Jurkat, Clone E6-1 (cell line): ENCODE results near the gene ZNF462.

Experiments used
- DNase-seq: peaks from one replicate; pipeline ENCODE4 v3.0.0-alpha.2; 2011; ENCODE audit warnings: low read depth, low spot score
- H3K4me3 ChIP-seq: 2 replicates; pipeline ENCODE4 v1.5.1; 2011; ENCODE audit warnings: mild to moderate bottlenecking, low read length, control low read depth, moderate library complexity

Gene ZNF462

GRCh38 chr9:106860721-106861639, 2.0 kb upstream of the ZNF462 start:
- H3K4me3 ChIP-seq: no peak overlapping the region
- no peak for DNase-seq

GRCh38 chr9:106861640-106862109, 1.3 kb upstream of the ZNF462 start:
- no peak for DNase-seq
- H3K4me3 ChIP-seq: peak overlapping the region; percentile 85

DNA sequence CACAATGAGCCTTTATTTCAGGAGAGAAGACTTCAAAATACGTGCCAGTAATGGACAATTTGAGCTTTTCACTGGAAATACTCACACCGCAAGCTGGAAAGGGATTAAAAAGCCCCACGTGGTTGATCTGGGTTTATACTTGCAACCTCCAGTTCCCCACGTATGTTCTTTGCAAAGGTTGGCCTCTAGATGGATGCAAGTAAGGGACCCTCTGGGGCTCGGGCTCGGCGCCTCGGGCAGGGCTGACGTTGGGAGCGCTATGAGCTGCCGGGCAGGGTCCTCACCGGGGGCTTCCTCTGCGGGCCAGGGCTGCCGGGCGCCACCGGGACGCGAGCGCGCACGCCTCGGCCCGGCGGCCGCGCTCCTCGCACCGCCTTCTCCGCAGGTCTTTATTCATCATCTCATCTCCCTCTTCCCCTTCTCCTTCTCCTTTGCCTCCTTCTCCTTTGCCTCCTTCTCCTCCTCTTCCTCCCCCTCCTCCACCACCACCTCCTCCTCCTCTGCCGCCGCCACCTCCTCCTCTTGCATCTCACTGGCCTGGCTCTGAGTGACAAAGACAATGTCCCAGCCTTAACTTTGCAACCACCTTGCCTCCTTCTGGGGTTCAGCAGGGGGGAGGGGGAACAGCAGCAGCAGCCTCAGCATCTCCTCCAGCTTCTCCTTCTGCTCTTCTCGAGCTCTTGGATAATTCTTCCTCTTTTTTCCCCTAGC, 701 bp upstream of the ZNF462 start:
- peak overlapping the region; percentile 85 for H3K4me3 ChIP-seq
- DNase-seq: peak; percentile 57

DNA sequence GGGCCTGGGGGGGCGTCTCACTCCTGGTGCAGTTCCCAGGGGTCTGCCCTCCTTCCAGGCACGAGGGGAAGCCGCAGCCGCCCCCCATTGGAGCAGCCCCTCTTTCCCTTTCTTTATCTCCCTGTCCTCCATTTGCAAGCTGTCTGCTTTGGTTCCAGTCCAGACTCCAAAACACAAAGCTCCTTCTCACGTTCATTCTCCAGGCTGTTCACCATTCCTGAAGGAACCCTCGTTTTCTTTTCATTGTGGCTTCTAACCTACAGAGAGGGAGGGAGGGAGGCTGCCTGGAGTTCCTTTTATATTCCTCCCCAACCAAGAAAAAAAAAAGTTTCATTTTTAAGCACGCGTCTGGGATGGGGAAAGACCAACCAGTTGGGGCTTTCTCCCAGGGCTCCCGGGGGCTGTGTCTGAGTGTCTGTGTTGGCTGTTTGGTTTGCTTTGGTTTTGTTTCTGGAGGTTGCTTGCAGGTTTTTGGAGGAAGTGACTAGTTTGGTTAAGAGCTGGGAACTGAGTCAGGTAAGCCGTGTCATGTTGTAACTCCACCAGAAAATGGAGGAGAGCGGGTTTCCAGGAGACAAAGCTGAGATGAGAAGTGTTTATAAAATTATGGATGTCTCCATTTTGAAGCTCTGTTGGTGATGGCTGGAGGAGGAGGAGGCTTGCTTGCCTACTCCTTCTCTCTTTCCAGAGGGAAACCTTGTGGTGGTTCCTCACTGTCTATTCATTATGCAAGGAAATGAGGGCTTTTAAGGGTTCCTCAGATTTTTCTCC, 1.6 kb downstream of the ZNF462 start:
- no peak for DNase-seq
- H3K4me3 ChIP-seq: peak overlapping the region; percentile 85

DNA sequence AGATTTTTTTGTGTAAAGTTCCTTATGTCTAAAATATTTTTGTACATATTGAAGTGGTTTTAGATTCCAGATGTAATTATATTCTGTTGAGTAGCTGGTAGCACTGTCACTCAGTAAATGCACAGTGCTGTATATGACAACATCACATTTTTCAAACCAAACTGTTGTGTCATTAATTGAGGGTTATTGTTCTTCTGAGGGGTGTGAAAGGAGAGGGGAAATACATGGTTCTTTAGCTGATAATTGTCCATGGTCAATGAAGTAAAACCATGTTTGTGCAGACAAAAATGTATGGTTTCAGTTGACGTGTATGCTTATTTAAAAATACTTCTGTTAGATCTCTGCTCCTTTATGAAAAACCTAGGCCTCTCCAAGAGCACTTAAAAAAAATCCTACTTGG, 3.3 kb downstream of the ZNF462 start:
- no peak overlapping the region for H3K4me3 ChIP-seq
- DNase-seq: no peak

- no peak overlapping the region for H3K4me3 ChIP-seq
- no peak for DNase-seq
These were observed 4.3 kb downstream of the ZNF462 start for GRCh38 chr9:106867286-106867685.

DNA sequence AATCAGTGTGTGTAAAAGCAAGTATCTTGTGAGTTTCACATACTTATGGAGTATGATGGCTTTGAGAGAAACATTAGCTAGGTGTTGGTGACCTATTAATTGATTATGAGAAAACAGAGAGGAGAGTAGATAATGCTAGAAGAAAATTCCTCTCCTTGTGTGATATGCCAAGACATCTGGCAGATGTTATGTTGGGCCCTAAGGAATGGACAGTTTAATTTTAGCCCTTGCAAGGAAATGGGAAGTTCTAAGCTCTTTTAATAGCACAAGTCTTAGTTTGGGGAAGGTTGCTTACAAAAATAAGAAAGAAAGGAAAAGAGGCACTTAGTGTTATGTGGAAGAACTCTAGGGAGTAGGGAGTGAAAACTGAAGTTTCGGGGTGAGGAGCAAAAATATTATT, 5.1 kb downstream of the ZNF462 start:
- no peak for DNase-seq
- no peak overlapping the region for H3K4me3 ChIP-seq

DNA sequence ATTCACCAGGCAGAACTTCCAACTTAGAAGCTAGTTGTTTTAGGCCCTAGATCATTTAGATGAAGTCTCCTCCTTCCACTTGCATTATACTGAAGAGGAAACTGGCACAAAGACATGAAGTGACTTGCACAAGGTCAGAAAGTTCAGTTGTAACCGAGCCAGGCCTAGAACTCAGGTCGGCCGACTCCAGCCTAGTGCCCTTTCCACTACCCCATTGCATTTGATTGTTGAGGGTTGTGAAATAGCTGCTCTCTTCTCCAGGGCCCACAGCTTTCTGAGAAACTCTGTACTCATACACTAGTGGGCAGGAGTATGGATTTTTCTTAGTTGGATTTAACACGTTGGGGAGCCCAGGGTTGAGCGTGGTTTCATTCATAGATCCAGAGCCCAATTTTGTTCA, 5.6 kb downstream of the ZNF462 start:
- DNase-seq: no peak
- H3K4me3 ChIP-seq: no peak overlapping the region

DNA sequence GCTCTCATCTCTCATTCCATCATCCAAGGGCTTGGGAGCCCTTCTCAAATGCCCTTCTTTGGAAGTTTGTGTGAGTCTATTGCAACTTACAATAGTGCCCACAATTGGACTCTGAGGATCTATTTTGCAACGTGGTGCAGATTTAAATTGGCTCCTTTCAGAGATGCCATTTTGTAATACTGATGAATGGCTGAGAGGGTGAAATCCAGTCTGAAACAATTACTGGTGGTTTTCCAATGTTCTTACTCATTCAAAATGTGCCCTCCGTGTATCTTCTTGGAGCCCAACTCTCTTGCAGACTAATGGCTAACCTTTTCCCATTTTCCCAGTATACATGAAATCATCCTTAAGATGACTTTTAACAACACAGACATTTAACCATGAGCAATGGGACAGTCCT, 6.1 kb downstream of the ZNF462 start:
- DNase-seq: no peak
- H3K4me3 ChIP-seq: no peak overlapping the region

- DNase-seq: no peak
These were observed 6.5 kb downstream of the ZNF462 start for GRCh38 chr9:106869458-106869857.

GRCh38 chr9:106872641-106873040, 9.7 kb downstream of the ZNF462 start:
- no peak overlapping the region for H3K4me3 ChIP-seq

More at GRCh38 chr9:106869458-106869857, 6.5 kb downstream of the ZNF462 start:
- no peak overlapping the region for H3K4me3 ChIP-seq

GRCh38 chr9:106874031-106874430, 11.1 kb downstream of the ZNF462 start:
- no peak for DNase-seq
- H3K4me3 ChIP-seq: no peak overlapping the region

More at GRCh38 chr9:106872641-106873040, 9.7 kb downstream of the ZNF462 start:
- DNase-seq: no peak

- DNase-seq: no peak
- no peak overlapping the region for H3K4me3 ChIP-seq
These were observed 11.7 kb downstream of the ZNF462 start for GRCh38 chr9:106874652-106875051.

DNA sequence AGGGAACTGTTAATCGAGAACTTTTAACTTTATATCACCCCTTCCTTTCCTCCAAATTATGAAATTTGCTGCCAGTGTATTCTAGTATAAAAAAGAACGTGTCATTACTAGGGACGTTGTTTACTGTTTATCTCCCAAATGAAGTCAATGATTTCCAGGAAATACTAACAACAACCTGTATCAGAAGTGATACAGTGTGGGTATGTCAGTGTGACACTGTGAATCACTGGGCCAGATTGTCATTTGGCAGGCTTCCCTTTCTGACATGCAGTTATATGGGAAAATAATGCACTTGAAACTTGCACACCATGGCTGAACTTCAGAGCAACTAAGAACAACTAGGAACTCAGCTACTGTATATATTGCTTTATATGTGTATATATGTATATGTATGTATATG, 12.6 kb downstream of the ZNF462 start:
- no peak overlapping the region for H3K4me3 ChIP-seq
- no peak for DNase-seq

DNA sequence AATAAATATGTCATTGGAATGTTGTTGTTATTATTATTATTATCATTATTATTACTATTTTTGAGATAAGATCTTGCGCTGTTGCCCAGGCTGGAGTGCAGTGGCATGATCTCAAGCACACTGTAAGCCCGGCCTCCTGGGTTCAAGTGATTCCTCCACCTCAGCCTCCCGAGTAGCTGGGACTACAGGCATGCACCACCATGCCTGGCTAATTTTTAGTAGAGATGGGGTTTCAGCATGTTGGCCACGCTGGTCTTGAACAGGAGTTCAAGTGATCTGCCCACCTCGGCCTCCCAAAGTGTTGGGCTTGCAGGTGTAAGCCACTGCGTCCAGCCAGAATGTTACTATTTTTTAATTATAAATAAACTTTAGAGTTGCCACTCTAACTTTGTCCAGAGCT, 14.4 kb downstream of the ZNF462 start:
- H3K4me3 ChIP-seq: no peak overlapping the region
- no peak for DNase-seq

DNA sequence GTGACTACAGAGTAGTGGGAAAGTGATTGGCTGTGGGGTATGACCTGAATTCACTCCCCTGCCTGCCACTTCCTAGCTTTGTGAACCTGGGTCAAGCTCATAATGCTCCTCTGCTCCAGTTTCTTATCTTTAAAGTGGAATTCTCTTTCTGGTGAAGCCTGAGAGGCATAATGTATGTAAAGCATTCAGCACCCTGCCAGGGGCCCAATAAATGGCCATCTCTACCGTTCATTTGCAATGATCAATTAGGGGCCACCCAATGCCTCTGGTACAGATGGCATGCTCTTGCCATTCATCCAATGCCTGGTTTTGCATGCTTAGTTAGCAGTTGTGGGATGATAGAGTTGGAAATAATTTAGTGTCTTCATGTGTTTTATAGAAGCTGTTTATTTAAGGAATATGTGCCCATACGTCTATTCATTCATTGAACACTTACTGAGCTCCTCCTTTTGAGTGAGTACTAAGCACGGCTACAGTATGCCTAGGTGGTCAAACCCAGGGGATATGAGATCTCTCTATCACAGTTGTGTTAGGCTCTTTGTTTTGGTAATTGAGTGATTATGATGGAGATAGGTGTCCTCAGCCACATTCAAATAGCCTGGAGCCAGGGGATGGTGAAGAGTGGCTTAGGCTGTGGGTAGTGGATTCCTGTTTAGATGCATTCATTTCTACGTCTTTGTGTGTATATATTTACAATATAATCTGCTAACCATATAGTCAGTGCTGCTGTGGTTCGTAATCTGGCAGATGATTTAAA, 15.3 kb downstream of the ZNF462 start:
- no peak overlapping the region for H3K4me3 ChIP-seq
- no peak for DNase-seq

- H3K4me3 ChIP-seq: no peak overlapping the region
- DNase-seq: no peak
These were observed 16.0 kb downstream of the ZNF462 start for GRCh38 chr9:106878934-106879333.

DNA sequence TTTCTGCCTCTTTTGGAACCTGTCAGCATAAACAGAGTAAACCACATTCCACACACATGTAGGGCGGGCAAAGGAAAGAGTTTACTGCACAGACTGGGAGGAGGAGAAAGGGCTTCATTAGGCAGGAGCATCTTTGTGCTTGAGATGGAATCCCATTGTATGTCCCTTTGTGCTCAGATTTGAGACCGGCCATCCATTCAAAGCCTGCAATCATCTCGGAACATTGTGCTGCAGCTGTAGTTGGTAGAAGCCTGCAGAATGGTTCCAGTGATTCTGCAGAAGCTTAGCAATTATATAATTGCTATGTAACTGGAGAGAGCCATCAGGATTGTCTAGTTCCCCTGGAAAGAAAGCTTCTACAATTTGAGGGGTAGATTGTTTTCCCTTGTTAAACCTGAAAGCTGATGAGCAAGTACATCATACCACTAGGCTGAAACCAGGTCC, 16.5 kb downstream of the ZNF462 start:
- H3K4me3 ChIP-seq: no peak overlapping the region
- DNase-seq: no peak

DNA sequence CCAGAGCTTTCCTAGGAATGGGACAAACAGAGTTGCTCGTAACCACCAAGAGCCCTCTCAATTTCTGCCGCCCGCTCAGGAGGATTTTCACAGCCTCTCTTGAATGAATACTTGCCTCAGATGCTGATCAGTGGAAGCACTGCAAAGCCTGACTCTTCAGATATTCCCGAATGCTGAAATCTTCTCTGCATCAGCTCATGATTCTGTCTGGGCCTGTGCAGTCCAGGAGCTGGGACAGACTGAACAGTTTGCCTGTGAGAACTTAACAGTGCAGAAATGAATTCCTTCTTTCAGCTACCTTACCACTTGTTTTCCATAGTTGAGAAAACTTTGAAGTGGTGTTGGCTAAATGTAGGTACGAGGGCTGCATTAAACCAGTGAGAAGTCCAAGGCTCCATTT, 17.1 kb downstream of the ZNF462 start:
- no peak overlapping the region for H3K4me3 ChIP-seq
- no peak for DNase-seq
